GM23338 (cell line): ENCODE data around the gene SUSD4. TPM values are rescaled to one million over a fixed set of nuclear protein-coding genes. Genes with fewer than 3 reads are reported as not detected.

ENCODE experiments used
- ATAC-seq: fragments of 200-7000 bp; cut with Tn5 transposase; 3 replicates; pipeline ENCODE4 v1.9.1; 2020
- DNase-seq: peaks from one replicate; pipeline ENCODE4 v3.0.0-alpha.2; 2015; ENCODE audit warnings: low spot score
- H2AFZ ChIP-seq: fragments of 200-600 bp; sonication (generic); 2 replicates; pipeline ENCODE4 v1.8.0; 2016; ENCODE audit warnings: antibody characterized with exemption, mild to moderate bottlenecking, moderate library complexity
- H3F3A ChIP-seq: fragments of 200-600 bp; sonication (generic); replicated peaks from 2 replicates; pipeline ENCODE4 v1.8.0; 2017; ENCODE audit warnings: antibody characterized with exemption, mixed run types, low read depth
- H3K27ac ChIP-seq: fragments of 200-600 bp; sonication (generic); 2 replicates; pipeline ENCODE4 v1.6.1; 2016; ENCODE audit warnings: low read depth
- H3K27me3 ChIP-seq: fragments of 200-600 bp; sonication (generic); 2 replicates; pipeline ENCODE4 v1.8.0; 2016; ENCODE audit warnings: mild to moderate bottlenecking, mixed run types, moderate library complexity; ENCODE audit not compliant: insufficient read depth
- H3K36me3 ChIP-seq: fragments of 200-600 bp; sonication (generic); 2 replicates; pipeline ENCODE4 v1.8.0; 2016; ENCODE audit warnings: mild to moderate bottlenecking; ENCODE audit not compliant: insufficient read depth
- H3K4me1 ChIP-seq: fragments of 200-600 bp; sonication (generic); 2 replicates; pipeline ENCODE4 v1.8.0; 2016; ENCODE audit warnings: mild to moderate bottlenecking, moderate library complexity; ENCODE audit not compliant: insufficient read depth
- H3K4me2 ChIP-seq: fragments of 200-600 bp; sonication (generic); 2 replicates; pipeline ENCODE4 v1.7.1; 2017; ENCODE audit warnings: mixed run types
- H3K4me3 ChIP-seq: fragments of 200-600 bp; sonication (generic); 2 replicates; pipeline ENCODE4 v1.6.1; 2016; ENCODE audit warnings: mixed run types
- H3K79me2 ChIP-seq: fragments of 200-600 bp; sonication (generic); replicated peaks from 2 replicates; pipeline ENCODE4 v1.8.0; 2017; ENCODE audit warnings: mild to moderate bottlenecking; ENCODE audit not compliant: insufficient read depth
- H3K9me2 ChIP-seq: fragments of 200-600 bp; sonication (generic); 2 replicates; pipeline ENCODE4 v1.8.0; 2017; ENCODE audit not compliant: insufficient read depth
- H4K20me1 ChIP-seq: fragments of 200-600 bp; sonication (generic); replicated peaks from 2 replicates; pipeline ENCODE4 v1.8.0; 2017; ENCODE audit warnings: mild to moderate bottlenecking; ENCODE audit not compliant: insufficient read depth
- H3K27ac Mint-ChIP-seq: 2 replicates; pipeline ENCODE4 v1.8.0; 2020; ENCODE audit warnings: inconsistent platforms, mild to moderate bottlenecking, moderate library complexity, mixed read lengths
- H3K27me3 Mint-ChIP-seq: 3 replicates; pipeline ENCODE4 v1.8.0; 2022; ENCODE audit warnings: low read depth, mild to moderate bottlenecking, moderate library complexity, mixed read lengths, inconsistent platforms; ENCODE audit not compliant: insufficient read depth, poor library complexity
- H3K36me3 Mint-ChIP-seq: 3 replicates; pipeline ENCODE4 v1.8.0; 2021; ENCODE audit warnings: low read depth, mild to moderate bottlenecking, inconsistent platforms, moderate library complexity, mixed read lengths
- H3K4me1 Mint-ChIP-seq: 3 replicates; pipeline ENCODE4 v1.8.0; 2020; ENCODE audit warnings: mild to moderate bottlenecking, inconsistent platforms, mixed read lengths
- H3K4me3 Mint-ChIP-seq: 3 replicates; pipeline ENCODE4 v1.8.0; 2021; ENCODE audit warnings: moderate library complexity, mild to moderate bottlenecking, inconsistent platforms, mixed read lengths
- H3K9me3 Mint-ChIP-seq: 3 replicates; pipeline ENCODE4 v1.8.0; 2020; ENCODE audit warnings: moderate library complexity, mild to moderate bottlenecking, inconsistent platforms, mixed read lengths
- CREB1 ChIP-seq: fragments of 250-450 bp; sonication (Bioruptor Pico); IDR thresholded peaks from 2 replicates; pipeline ENCODE4 v1.5.0; 2020; ENCODE audit warnings: low read depth, mild to moderate bottlenecking, moderate library complexity
- EZH2 ChIP-seq: fragments of 200-600 bp; sonication (generic); IDR thresholded peaks from one replicate; pipeline ENCODE4 v1.8.0; 2017; ENCODE audit warnings: antibody characterized with exemption, mild to moderate bottlenecking, low read depth; ENCODE audit not compliant: unreplicated experiment
- JUNB ChIP-seq: IDR thresholded peaks from one replicate; pipeline ENCODE4 v1.6.1; 2016; ENCODE audit warnings: antibody characterized with exemption; ENCODE audit not compliant: unreplicated experiment
- NANOG ChIP-seq: IDR thresholded peaks from 2 replicates; pipeline ENCODE4 v1.6.1; 2016; ENCODE audit warnings: antibody characterized with exemption, borderline replicate concordance
- REST ChIP-seq: IDR thresholded peaks from one replicate; pipeline ENCODE4 v1.6.1; 2018; ENCODE audit warnings: antibody characterized with exemption; ENCODE audit not compliant: unreplicated experiment
- STAT1 ChIP-seq: IDR thresholded peaks from one replicate; pipeline ENCODE4 v1.6.1; 2016; ENCODE audit warnings: antibody characterized with exemption; ENCODE audit not compliant: unreplicated experiment
- ZNF114 ChIP-seq: fragments of 250-450 bp; sonication (Bioruptor Pico); IDR thresholded peaks from 2 replicates; pipeline ENCODE4 v1.5.0; 2020; ENCODE audit warnings: mild to moderate bottlenecking, moderate library complexity
- ZNF331 ChIP-seq: fragments of 250-450 bp; sonication (Bioruptor Pico); IDR thresholded peaks from 2 replicates; pipeline ENCODE4 v1.5.0; 2020; ENCODE audit warnings: low read depth, mild to moderate bottlenecking, moderate library complexity
- polyA plus RNA-seq: library from polyadenylated mRNA; unstranded; fragments of >200 nt; fragmentation: Nextera tagmentation; extraction: Ambion mirVana; gene quantifications from 2 replicates; pipeline ENCODE4 v1.2.1, GENCODE V29; 2016
- total RNA-seq: library from RNA; depleted of rRNA; stranded (reverse); fragments of >200 nt; shearing (Covaris generic); gene quantifications from 2 replicates; pipeline ENCODE4 v1.2.3, GENCODE V29; 2014
- TF ChIP-seq, protein P1 (sequence below), 2 experiments: fragments of 200-600 bp in 1 of 2; sonication (generic) in 1 of 2; conservative IDR thresholded peaks; 2 replicates each; pipeline versions ENCODE4 v1.5.1 to v1.6.1; 2016 to 2017; ENCODE audit warnings: antibody characterized with exemption in 2 of 2, low read depth in 2 of 2, mild to moderate bottlenecking in 2 of 2, moderate library complexity in 1 of 2
- TF ChIP-seq, protein P2 (sequence below): IDR thresholded peaks from 2 replicates; pipeline ENCODE4 v1.6.1; 2016; ENCODE audit warnings: antibody characterized with exemption

SUSD4 gene
- total and polyA plus RNA-seq, 2 experiments from 2014 or later, result 2.3 to 3.6 TPM

DNA sequence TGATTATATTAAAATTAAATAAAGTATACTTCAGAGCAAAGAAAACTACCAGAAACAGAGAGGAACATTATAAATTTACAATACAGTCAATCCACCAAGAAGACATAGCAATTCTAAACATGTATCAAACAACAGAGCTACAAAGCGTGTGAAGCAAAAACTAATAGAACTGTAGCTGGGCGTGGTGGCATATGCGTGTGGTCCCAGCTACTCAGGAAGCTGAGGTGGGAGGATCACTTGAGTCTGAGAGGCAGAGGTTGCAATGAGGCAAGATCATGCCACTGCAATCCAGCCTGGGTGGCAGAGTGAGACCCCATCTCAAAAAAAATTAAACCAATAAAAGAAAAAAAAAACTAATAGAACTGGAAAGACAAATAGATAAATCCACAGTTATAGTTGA is 41.5 kb upstream of the SUSD4 start:
- ATAC-seq (no peak), DNase-seq (no peak)
- Histone ChIP-seq H3K27me3 (no peaks in the 10 kb centered on the region), H2AFZ (no peak overlapping the region), H3K4me3 (no peak overlapping the region), H3F3A (no peaks in the 10 kb centered on the region), H4K20me1 (no peaks in the 10 kb centered on the region), H3K4me1 (no peaks in the 10 kb centered on the region), H3K4me2 (no peak overlapping the region), H3K79me2 (no peaks in the 10 kb centered on the region), H3K9me2 (peaks cover 5% of the 10 kb centered on the region), H3K36me3 (no peaks in the 10 kb centered on the region), H3K27ac (no peak overlapping the region)
- Mint-ChIP-seq H3K9me3 (peaks cover 3% of the 10 kb centered on the region; the same call in 2 of the 3 replicates), H3K4me3 (no peak overlapping the region), H3K4me1 (peaks cover 5% of the 10 kb centered on the region; the same call in 1 of the 3 replicates), H3K36me3 (peaks cover 5% of the 10 kb centered on the region; the same call in 2 of the 3 replicates), H3K27ac (no peak overlapping the region), H3K27me3 (peaks cover 2% of the 10 kb centered on the region)
- TF ChIP-seq ZNF331 (CRISPR knock-in tag) (no peak), CREB1 (no peak), EZH2 (no peak), JUNB (no peak), STAT1 (no peak), REST (no peak)
- TF ChIP-seq, protein P1, sequence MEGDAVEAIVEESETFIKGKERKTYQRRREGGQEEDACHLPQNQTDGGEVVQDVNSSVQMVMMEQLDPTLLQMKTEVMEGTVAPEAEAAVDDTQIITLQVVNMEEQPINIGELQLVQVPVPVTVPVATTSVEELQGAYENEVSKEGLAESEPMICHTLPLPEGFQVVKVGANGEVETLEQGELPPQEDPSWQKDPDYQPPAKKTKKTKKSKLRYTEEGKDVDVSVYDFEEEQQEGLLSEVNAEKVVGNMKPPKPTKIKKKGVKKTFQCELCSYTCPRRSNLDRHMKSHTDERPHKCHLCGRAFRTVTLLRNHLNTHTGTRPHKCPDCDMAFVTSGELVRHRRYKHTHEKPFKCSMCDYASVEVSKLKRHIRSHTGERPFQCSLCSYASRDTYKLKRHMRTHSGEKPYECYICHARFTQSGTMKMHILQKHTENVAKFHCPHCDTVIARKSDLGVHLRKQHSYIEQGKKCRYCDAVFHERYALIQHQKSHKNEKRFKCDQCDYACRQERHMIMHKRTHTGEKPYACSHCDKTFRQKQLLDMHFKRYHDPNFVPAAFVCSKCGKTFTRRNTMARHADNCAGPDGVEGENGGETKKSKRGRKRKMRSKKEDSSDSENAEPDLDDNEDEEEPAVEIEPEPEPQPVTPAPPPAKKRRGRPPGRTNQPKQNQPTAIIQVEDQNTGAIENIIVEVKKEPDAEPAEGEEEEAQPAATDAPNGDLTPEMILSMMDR (conservative IDR thresholded peaks at IDR 0.05; ENCODE audit: low read depth in 2 of 2), result no peak
- TF ChIP-seq, protein P2, sequence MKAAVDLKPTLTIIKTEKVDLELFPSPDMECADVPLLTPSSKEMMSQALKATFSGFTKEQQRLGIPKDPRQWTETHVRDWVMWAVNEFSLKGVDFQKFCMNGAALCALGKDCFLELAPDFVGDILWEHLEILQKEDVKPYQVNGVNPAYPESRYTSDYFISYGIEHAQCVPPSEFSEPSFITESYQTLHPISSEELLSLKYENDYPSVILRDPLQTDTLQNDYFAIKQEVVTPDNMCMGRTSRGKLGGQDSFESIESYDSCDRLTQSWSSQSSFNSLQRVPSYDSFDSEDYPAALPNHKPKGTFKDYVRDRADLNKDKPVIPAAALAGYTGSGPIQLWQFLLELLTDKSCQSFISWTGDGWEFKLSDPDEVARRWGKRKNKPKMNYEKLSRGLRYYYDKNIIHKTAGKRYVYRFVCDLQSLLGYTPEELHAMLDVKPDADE, result no peak

DNA sequence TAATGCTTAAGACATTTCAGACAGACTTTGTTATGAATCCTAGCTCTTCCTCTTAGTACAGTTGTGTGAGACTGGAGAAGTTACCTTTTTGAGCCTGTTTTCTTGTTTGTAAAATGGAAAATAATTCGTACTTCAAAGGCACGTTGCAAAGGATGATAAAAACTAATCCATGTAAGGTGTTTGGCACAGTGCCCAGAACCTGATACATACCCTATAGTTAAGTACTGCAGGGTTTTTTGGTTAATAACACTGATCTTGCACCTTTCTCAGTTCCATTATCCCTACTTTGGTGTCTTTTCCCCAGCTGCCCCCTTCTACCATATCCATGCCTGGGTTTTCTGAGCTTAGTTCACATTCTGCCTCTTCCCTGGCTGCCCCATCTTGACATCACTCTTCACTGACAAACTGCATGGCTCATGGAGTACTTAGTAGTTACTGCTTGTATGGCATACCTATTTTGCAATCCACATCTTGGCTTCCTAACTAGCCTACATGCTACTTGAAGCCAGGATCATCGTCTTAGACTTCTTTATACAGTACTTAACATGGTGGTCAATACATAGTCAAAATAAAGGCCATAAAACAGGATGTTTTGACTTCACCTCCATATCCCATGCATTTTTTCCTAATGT is 39.3 kb upstream of the SUSD4 start:
- H3K27ac Mint-ChIP-seq, result no peak overlapping the region
- Histone ChIP-seq H3K4me1 (no peaks in the 10 kb centered on the region), H3K4me2 (no peak overlapping the region), H3K27ac (no peak overlapping the region), H3K36me3 (no peaks in the 10 kb centered on the region), H3K9me2 (peaks cover 5% of the 10 kb centered on the region), H3K27me3 (no peaks in the 10 kb centered on the region), H3K4me3 (no peak overlapping the region), H3K79me2 (no peaks in the 10 kb centered on the region), H4K20me1 (no peaks in the 10 kb centered on the region), H2AFZ (no peak overlapping the region), H3F3A (no peaks in the 10 kb centered on the region)
- ATAC-seq, result no peak
- H3K36me3 Mint-ChIP-seq, result peaks cover 5% of the 10 kb centered on the region; the same call in 2 of the 3 replicates
- H3K4me1 Mint-ChIP-seq, result peaks cover 5% of the 10 kb centered on the region; the same call in 1 of the 3 replicates
- peaks cover 3% of the 10 kb centered on the region; the same call in 2 of the 3 replicates for H3K9me3 Mint-ChIP-seq
- TF ChIP-seq ZNF331 (CRISPR knock-in tag), result no peak
- TF ChIP-seq NANOG, result no peak
- no peak for TF ChIP-seq ZNF114 (CRISPR knock-in tag)
- peaks cover 2% of the 10 kb centered on the region for H3K27me3 Mint-ChIP-seq
- H3K4me3 Mint-ChIP-seq, result no peak overlapping the region
- DNase-seq, result no peak
